HL-60 (cell line): ENCODE measurements around the gene ETV6.

Source experiments
- DNase-seq, 2 experiments: peaks; one replicate each; pipeline ENCODE4 v3.0.0-alpha.2; 2010 to 2020; ENCODE audit warnings: low read depth in 1 of 2, low spot score in 1 of 2
- H3K27ac ChIP-seq: fragments of 250-450 bp; sonication (Bioruptor Pico); replicated peaks from 2 replicates; pipeline ENCODE4 v1.5.1; 2020; ENCODE audit warnings: mild to moderate bottlenecking, moderate library complexity
- H3K27me3 ChIP-seq: fragments of 250-450 bp; sonication (Bioruptor Pico); 2 replicates; pipeline ENCODE4 v1.5.1; 2021; ENCODE audit warnings: mild to moderate bottlenecking, moderate library complexity; ENCODE audit not compliant: insufficient read depth, poor library complexity, severe bottlenecking
- H3K4me3 ChIP-seq: replicated peaks from 2 replicates; pipeline ENCODE4 v1.5.1; 2011; ENCODE audit warnings: mild to moderate bottlenecking, control low read depth, low read length; ENCODE audit not compliant: insufficient read depth
- GABPA ChIP-seq: IDR thresholded peaks from 2 replicates; pipeline ENCODE4 v1.6.1; 2012; ENCODE audit warnings: low read depth
- POLR2AphosphoS5 ChIP-seq: IDR thresholded peaks from 2 replicates; pipeline ENCODE4 v1.6.1; 2012; ENCODE audit warnings: low read depth
- REST ChIP-seq: IDR thresholded peaks from 2 replicates; pipeline ENCODE4 v1.6.1; 2012; ENCODE audit warnings: low read depth; ENCODE audit not compliant: insufficient replicate concordance
- SPI1 ChIP-seq: IDR thresholded peaks from 2 replicates; pipeline ENCODE4 v1.6.1; 2012; ENCODE audit warnings: low read depth, mild to moderate bottlenecking, borderline replicate concordance
- TF ChIP-seq, protein P1 (sequence below): IDR thresholded peaks from one replicate; pipeline ENCODE4 v1.5.1; 2011; ENCODE audit warnings: low read length, control low read depth, inconsistent platforms; ENCODE audit not compliant: insufficient read depth

Gene ETV6

DNA sequence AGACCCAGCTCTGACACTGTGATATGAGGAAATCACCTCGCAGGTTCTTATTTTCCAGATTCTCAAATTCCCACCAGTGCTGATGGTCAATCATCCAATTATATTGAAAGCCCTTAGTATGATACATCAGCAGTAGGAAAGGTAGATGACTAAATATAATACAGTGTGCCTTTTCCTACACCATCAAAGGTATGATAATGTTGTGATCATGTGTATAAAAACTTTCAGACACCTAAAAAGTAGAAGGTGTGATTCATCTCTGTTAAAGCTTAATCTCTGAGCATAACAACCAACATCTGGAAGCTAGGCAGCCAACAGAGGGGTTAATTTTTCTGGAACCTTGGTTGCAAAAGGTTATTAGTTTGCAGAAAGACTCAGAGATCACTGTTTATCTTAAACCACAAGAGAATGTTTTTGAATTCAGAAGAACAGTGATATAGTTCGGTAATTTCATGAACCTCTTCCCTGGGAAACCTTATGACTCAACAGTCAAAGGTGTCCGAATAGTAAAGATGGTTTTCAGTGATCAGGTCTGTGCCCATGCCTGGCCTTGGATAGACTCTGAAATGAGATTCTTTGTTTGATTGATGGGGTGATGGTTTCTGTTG, 122.5 kb downstream of the ETV6 start:
- Histone ChIP-seq H3K27me3 (no peaks in the 10 kb centered on the region), H3K4me3 (no peak overlapping the region), H3K27ac (peak overlapping the region; percentile 96)
- TF ChIP-seq REST: no peak
- no peak for TF ChIP-seq GABPA
- DNase-seq: no peak

- H3K27me3 ChIP-seq: no peaks in the 10 kb centered on the region
- peak overlapping the region; percentile 96 for H3K27ac ChIP-seq
- peak; percentile 91 to 99 for DNase-seq
- TF ChIP-seq SPI1 (peak; percentile 87; the same call in 1 of the 2 replicates), POLR2AphosphoS5 (peak; percentile 99), REST (peak; percentile 46), GABPA (no peak)
- TF ChIP-seq, protein P1, sequence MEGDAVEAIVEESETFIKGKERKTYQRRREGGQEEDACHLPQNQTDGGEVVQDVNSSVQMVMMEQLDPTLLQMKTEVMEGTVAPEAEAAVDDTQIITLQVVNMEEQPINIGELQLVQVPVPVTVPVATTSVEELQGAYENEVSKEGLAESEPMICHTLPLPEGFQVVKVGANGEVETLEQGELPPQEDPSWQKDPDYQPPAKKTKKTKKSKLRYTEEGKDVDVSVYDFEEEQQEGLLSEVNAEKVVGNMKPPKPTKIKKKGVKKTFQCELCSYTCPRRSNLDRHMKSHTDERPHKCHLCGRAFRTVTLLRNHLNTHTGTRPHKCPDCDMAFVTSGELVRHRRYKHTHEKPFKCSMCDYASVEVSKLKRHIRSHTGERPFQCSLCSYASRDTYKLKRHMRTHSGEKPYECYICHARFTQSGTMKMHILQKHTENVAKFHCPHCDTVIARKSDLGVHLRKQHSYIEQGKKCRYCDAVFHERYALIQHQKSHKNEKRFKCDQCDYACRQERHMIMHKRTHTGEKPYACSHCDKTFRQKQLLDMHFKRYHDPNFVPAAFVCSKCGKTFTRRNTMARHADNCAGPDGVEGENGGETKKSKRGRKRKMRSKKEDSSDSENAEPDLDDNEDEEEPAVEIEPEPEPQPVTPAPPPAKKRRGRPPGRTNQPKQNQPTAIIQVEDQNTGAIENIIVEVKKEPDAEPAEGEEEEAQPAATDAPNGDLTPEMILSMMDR: no peak
- H3K4me3 ChIP-seq: no peak overlapping the region
These were observed 124.6 kb downstream of the ETV6 start for GRCh38 chr12:11773889-11774677.

DNA sequence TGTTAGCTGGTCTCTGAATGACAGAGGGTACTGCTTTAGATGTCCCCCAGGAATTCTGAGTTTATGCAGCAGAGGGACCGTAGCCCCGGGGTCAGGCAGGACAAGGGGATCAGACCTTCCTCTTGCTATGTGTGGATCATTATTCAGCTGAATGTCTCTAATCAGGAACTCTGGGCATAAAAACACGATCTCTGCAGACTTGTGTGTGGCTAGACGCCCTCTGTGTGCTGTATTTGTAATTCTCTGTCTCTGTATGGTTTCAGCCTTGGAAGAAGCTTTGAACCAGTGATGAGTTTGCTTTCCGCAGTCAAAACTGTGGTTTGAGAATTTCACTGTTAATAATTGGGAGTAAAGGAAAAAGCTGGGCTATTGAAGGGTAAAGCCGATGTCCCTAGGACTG, 125.3 kb downstream of the ETV6 start:
- Histone ChIP-seq H3K4me3 (no peak overlapping the region), H3K27ac (peak overlapping the region; percentile 96), H3K27me3 (no peaks in the 10 kb centered on the region)
- no peak for DNase-seq
- TF ChIP-seq POLR2AphosphoS5: 0 out of 2 replicates have a peak, but pooled peaks have one; percentile 2
- no peak for TF ChIP-seq SPI1

- TF ChIP-seq SPI1: no peak
- no peak for TF ChIP-seq REST
- TF ChIP-seq POLR2AphosphoS5: no peak
- TF ChIP-seq, protein P1: no peak
- Histone ChIP-seq H3K27me3 (no peaks in the 10 kb centered on the region), H3K4me3 (no peak overlapping the region), H3K27ac (peak overlapping the region; percentile 96)
- DNase-seq: no peak
These were observed 126.8 kb downstream of the ETV6 start for GRCh38 chr12:11776316-11776715.
